Fibroblast of lung (primary cell): Measurements from ENCODE around the gene CHCHD6. TPM values are rescaled to one million over a fixed set of nuclear protein-coding genes. Genes with fewer than 3 reads are reported as not detected.
A peak's percentile ranks its signal among the peaks of the same experiment; 100 is the strongest.
"Not testable (repeated sequence)": the region's sequence is repeated elsewhere in the genome, so short reads cannot be mapped to it uniquely, and the experiment has no call there.

Source experiments
- DNase-seq, 2 donors: peaks; one replicate each; pipeline versions ENCODE4 v3.0.0 to v3.0.0-alpha.2; 2010; ENCODE audit warnings: low read depth in 2 of 2
- H2AFZ ChIP-seq: 2 replicates; pipeline ENCODE4 v1.5.1; 2012; ENCODE audit warnings: low read length, control low read depth, inconsistent platforms
- H3K27ac ChIP-seq: 2 replicates; pipeline ENCODE4 v1.5.1; 2011; ENCODE audit warnings: low read length, control low read depth; ENCODE audit not compliant: insufficient read depth
- H3K27me3 ChIP-seq: 2 replicates; pipeline ENCODE4 v1.5.1; 2011; ENCODE audit warnings: mild to moderate bottlenecking, low read length; ENCODE audit not compliant: control insufficient read depth, insufficient read depth
- H3K36me3 ChIP-seq: 2 replicates; pipeline ENCODE4 v1.5.1; 2011; ENCODE audit warnings: low read length; ENCODE audit not compliant: control insufficient read depth, insufficient read depth
- H3K4me1 ChIP-seq: 2 replicates; pipeline ENCODE4 v1.5.1; 2011; ENCODE audit warnings: low read length; ENCODE audit not compliant: control insufficient read depth, insufficient read depth; ENCODE audit errors: extremely low read depth
- H3K4me2 ChIP-seq: 2 replicates; pipeline ENCODE4 v1.5.1; 2011; ENCODE audit warnings: low read length, control low read depth; ENCODE audit not compliant: insufficient read depth; ENCODE audit errors: extremely low read depth
- H3K4me3 ChIP-seq, 4 experiments: fragments of 200-600 bp in 1 of 4; sonication (generic) in 1 of 4; replicated peaks in 1 of 4; 2 replicates each; pipeline ENCODE4 v1.5.1; 2011 to 2016; ENCODE audit warnings: low read length in 4 of 4, low read depth in 3 of 4, mild to moderate bottlenecking in 3 of 4, control low read depth in 2 of 4, inconsistent platforms in 1 of 4, mixed read lengths in 1 of 4; ENCODE audit not compliant: insufficient read depth in 1 of 4; ENCODE audit errors: control extremely low read depth in 1 of 4
- H3K79me2 ChIP-seq: 2 replicates; pipeline ENCODE4 v1.5.1; 2012; ENCODE audit warnings: mild to moderate bottlenecking, low read length, inconsistent platforms; ENCODE audit not compliant: control insufficient read depth, insufficient read depth
- H3K9ac ChIP-seq: 2 replicates; pipeline ENCODE4 v1.5.1; 2011; ENCODE audit warnings: mild to moderate bottlenecking, low read length, control low read depth; ENCODE audit not compliant: insufficient read depth
- H3K9me3 ChIP-seq: 2 replicates; pipeline ENCODE4 v1.5.1; 2012; ENCODE audit warnings: low read depth, low read length; ENCODE audit not compliant: control insufficient read depth, insufficient read depth
- H4K20me1 ChIP-seq: 2 replicates; pipeline ENCODE4 v1.5.1; 2011; ENCODE audit warnings: low read length; ENCODE audit not compliant: control insufficient read depth, insufficient read depth; ENCODE audit errors: extremely low read depth
- EZH2 ChIP-seq: IDR thresholded peaks from 2 replicates; pipeline ENCODE4 v1.5.1; 2012; ENCODE audit warnings: low read length, control low read depth, mild to moderate bottlenecking; ENCODE audit errors: missing control alignments
- polyA plus RNA-seq, 2 donors: library from polyadenylated mRNA; depleted of rRNA in 1 of 2; stranded (reverse) in 1 of 2; unstranded in 1 of 2; fragments of >200 nt; gene quantifications; 2 replicates each; pipeline ENCODE4 v1.2.1, GENCODE V29; 2011 to 2012; ENCODE audit warnings: missing spikeins in 1 of 2
- total RNA-seq: library from RNA; depleted of rRNA; stranded (reverse); fragments of >200 nt; gene quantifications from 2 replicates; pipeline ENCODE4 v1.2.1, GENCODE V29; 2014
- TF ChIP-seq, protein P1 (sequence below), 2 donors: IDR thresholded peaks in 1 of 2; conservative IDR thresholded peaks in 1 of 2; 1 replicate in 1 of 2; 2 replicates in 1 of 2; pipeline ENCODE4 v1.5.1; 2011 to 2012; ENCODE audit warnings: low read length in 2 of 2, control low read depth in 1 of 2, inconsistent platforms in 1 of 2, low read depth in 1 of 2, mild to moderate bottlenecking in 1 of 2

Gene CHCHD6
- total and polyA plus RNA-seq, 2 donors (not counting 1 experiment from before 2014, with no cell fraction given), result 9.5 to 11.1 TPM

GRCh38 chr3:126781889-126782491, 78.0 kb downstream of the CHCHD6 start:
- Histone ChIP-seq H3K79me2 (no peaks in the 10 kb centered on the region), H3K27me3 (no peaks in the 10 kb centered on the region), H3K36me3 (no peaks in the 10 kb centered on the region), H4K20me1 (no peaks in the 10 kb centered on the region), H2AFZ (peak overlapping the region; percentile 10), H3K4me1 (peaks cover 17% of the 10 kb centered on the region), H3K9me3 (no peaks in the 10 kb centered on the region), H3K27ac (peak overlapping the region; percentile 76), H3K4me2 (peak overlapping the region; percentile 49), H3K9ac (no peak overlapping the region), H3K4me3 (peak overlapping the region in 2 of 4 experiments; percentile 1 to 16)
- peak; percentile 87 to 97 for DNase-seq
- TF ChIP-seq, protein P1, sequence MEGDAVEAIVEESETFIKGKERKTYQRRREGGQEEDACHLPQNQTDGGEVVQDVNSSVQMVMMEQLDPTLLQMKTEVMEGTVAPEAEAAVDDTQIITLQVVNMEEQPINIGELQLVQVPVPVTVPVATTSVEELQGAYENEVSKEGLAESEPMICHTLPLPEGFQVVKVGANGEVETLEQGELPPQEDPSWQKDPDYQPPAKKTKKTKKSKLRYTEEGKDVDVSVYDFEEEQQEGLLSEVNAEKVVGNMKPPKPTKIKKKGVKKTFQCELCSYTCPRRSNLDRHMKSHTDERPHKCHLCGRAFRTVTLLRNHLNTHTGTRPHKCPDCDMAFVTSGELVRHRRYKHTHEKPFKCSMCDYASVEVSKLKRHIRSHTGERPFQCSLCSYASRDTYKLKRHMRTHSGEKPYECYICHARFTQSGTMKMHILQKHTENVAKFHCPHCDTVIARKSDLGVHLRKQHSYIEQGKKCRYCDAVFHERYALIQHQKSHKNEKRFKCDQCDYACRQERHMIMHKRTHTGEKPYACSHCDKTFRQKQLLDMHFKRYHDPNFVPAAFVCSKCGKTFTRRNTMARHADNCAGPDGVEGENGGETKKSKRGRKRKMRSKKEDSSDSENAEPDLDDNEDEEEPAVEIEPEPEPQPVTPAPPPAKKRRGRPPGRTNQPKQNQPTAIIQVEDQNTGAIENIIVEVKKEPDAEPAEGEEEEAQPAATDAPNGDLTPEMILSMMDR (conservative IDR thresholded peaks at IDR 0.05 in 1 of 2, IDR thresholded peaks at IDR 0.05 in 1 of 2; ENCODE audit: low read depth in 1 of 2, low read length in 2 of 2), result no peak
- no peak for TF ChIP-seq EZH2

- Histone ChIP-seq H3K4me3 (peak overlapping the region in 1 of 4 experiments; percentile 1), H3K79me2 (no peaks in the 10 kb centered on the region), H3K9me3 (no peaks in the 10 kb centered on the region), H3K27me3 (no peaks in the 10 kb centered on the region), H4K20me1 (no peaks in the 10 kb centered on the region), H3K9ac (no peak overlapping the region), H3K4me1 (peaks cover 17% of the 10 kb centered on the region), H2AFZ (peak overlapping the region; percentile 10), H3K4me2 (peak overlapping the region; percentile 49), H3K36me3 (no peaks in the 10 kb centered on the region), H3K27ac (peak overlapping the region; percentile 76)
- DNase-seq, result peak; percentile 78 to 99
- TF ChIP-seq, protein P1 (conservative IDR thresholded peaks at IDR 0.05 in 1 of 2, IDR thresholded peaks at IDR 0.05 in 1 of 2; ENCODE audit: low read depth in 1 of 2, low read length in 2 of 2), result no peak
- no peak for TF ChIP-seq EZH2
Observed at GRCh38 chr3:126782536-126782935, 78.5 kb downstream of the CHCHD6 start.

- Histone ChIP-seq H3K4me2 (no peak overlapping the region), H3K36me3 (no peaks in the 10 kb centered on the region), H3K9ac (no peak overlapping the region), H3K4me3 (no peak overlapping the region), H3K27ac (no peak overlapping the region), H3K79me2 (no peaks in the 10 kb centered on the region), H3K9me3 (no peaks in the 10 kb centered on the region), H2AFZ (no peak overlapping the region), H4K20me1 (no peaks in the 10 kb centered on the region), H3K4me1 (peaks cover 17% of the 10 kb centered on the region), H3K27me3 (no peaks in the 10 kb centered on the region)
- no peak for TF ChIP-seq EZH2
- TF ChIP-seq, protein P1 (conservative IDR thresholded peaks at IDR 0.05 in 1 of 2, IDR thresholded peaks at IDR 0.05 in 1 of 2; ENCODE audit: low read depth in 1 of 2, low read length in 2 of 2), result no peak
- no peak for DNase-seq
Observed at GRCh38 chr3:126784254-126784653, 80.2 kb downstream of the CHCHD6 start.

- not testable (repeated sequence) for H3K9ac ChIP-seq, H2AFZ ChIP-seq, H3K4me3 ChIP-seq, H3K9me3 ChIP-seq, H3K4me1 ChIP-seq, H3K27ac ChIP-seq, H3K79me2 ChIP-seq, H3K4me2 ChIP-seq, H4K20me1 ChIP-seq, H3K36me3 ChIP-seq, H3K27me3 ChIP-seq, DNase-seq
Observed at GRCh38 chr3:126791320-126791719, 87.3 kb downstream of the CHCHD6 start.
